ENCODE results near the gene XKRX. TPM values are rescaled to one million over a fixed set of nuclear protein-coding genes. Genes with fewer than 3 reads are reported as not detected.
A peak's percentile ranks its signal among the peaks of the same experiment; 100 is the strongest.

The XKRX gene
- 0.14 TPM for polyA plus RNA-seq (2012; ENCODE audit: low read depth, missing spikeins)

DNA sequence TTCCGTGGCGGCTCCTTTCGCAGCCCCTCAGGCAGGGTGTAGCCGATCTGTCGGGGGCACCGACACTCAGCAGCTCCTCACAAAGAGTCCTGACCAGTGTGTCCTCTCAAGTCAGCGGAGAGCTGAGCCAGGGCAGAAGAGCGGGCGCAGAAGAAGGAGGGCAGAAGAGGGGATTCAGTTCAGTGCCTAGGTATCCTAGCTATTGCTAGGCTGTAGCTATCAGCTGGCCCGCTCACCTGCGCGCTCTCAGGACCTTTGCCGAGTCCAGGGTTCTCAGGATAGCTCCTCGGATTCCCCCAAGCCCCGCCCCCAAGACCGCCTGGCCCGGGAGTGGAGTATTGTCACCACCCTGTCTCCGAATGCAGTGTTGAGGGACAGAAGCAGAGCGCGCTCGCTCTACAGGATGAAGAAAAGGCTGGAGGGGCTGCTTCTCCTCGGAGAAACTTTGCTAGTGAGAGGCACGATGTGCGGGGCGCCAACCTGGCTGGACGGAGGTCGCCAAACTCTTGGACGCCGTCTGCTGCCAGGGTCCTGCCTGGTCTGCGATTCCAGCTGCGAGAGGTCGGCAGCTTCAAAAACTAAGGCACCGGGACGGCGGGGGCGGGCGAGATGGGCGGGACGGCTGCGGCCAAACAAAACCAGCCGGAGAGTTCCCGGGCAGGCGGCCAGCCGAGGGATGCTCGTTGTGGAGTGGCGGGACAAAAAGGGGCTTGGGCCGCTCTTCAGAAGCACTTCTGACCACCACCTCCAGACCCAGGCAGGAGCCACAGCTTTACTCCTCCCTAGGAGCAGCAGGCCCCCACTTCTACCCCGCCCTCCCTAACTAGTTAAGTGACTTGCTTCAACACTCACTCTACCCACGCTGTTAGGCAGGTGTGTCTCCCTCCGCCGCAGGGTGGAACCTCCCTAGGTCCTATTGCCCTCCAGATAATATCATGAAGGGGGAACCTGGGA, at the start of gene XKRX:
TSS of gene XKRX (minus strand) at position 258 of the 954 bp plus-strand sequence. CDS start 613 bp downstream, outside the sequence.
- DNase-seq (ENCODE audit: insufficient read length, low spot score), result peak; percentile 17
- peak; percentile 89 for FAIRE-seq
- TF ChIP-seq SPI1 (IDR thresholded peaks at IDR 0.05; ENCODE audit: low read depth, low read length) (no peak), TAF1 (IDR thresholded peaks at IDR 0.05; ENCODE audit: low read depth, low read length) (no peak), POLR2A (IDR thresholded peaks at IDR 0.05; ENCODE audit: low read depth, low read length) (no peak), PAX5 (IDR thresholded peaks at IDR 0.05; ENCODE audit: insufficient read depth, low read length, severe bottlenecking) (no peak), POU2F2 (IDR thresholded peaks at IDR 0.05; ENCODE audit: low read depth, low read length) (no peak), POLR2AphosphoS5 (IDR thresholded peaks at IDR 0.05; ENCODE audit: low read depth, low read length) (no peak)

GRCh38 chrX:100976211-100976610, 47.5 kb upstream of the XKRX start:
- no peak for TF ChIP-seq POLR2AphosphoS5 (IDR thresholded peaks at IDR 0.05; ENCODE audit: low read depth, low read length)
- FAIRE-seq (no peak), DNase-seq (ENCODE audit: insufficient read length, low spot score) (no peak)

DNA sequence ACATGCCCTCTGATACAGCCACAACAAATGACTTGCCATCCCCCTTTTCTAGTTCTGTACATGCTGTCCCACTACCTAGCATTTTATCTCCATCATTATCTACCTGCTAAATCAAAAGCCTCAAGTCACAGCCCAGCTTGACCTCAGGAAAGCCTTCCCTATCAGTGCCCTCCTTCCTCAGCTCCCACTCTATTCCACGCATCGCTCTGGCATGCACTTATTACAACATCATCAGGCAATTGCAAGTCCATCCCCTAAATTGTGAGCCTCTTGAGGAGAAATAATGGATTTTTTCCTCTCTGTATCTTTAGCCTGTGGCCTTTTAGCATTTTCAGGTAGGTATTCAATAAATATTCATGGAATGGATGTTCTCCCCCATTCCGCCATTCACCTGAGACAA, 46.5 kb upstream of the XKRX start:
- TF ChIP-seq TAF1 (IDR thresholded peaks at IDR 0.05; ENCODE audit: low read depth, low read length) (no peak), PAX5 (IDR thresholded peaks at IDR 0.05; ENCODE audit: insufficient read depth, low read length, severe bottlenecking) (no peak), POLR2AphosphoS5 (IDR thresholded peaks at IDR 0.05; ENCODE audit: low read depth, low read length) (no peak), POU2F2 (IDR thresholded peaks at IDR 0.05; ENCODE audit: low read depth, low read length) (no peak), SPI1 (IDR thresholded peaks at IDR 0.05; ENCODE audit: low read depth, low read length) (no peak), POLR2A (IDR thresholded peaks at IDR 0.05; ENCODE audit: low read depth, low read length) (no peak)
- FAIRE-seq (no peak), DNase-seq (ENCODE audit: insufficient read length, low spot score) (no peak)

DNA sequence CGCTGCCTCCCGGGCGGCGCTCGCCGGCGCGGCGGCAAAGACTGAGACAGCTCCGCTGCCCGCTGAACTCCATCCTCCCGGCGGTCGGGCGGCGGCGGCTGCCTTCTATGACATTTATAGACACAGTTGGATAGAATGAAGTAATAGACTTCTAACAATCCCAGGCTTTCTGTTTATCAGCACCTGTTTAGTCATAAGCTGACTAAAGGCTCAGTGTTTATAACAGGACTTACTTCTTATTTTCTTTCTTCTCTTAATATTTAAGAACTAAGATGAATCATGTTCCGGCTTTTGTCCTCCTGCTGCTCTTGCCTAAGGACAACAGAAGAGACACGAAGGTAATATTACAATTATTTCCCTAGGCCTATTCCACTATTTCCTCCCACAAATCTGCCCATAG, 44.7 kb upstream of the XKRX start:
- TF ChIP-seq SPI1 (IDR thresholded peaks at IDR 0.05; ENCODE audit: low read depth, low read length), result no peak
- TF ChIP-seq POLR2AphosphoS5 (IDR thresholded peaks at IDR 0.05; ENCODE audit: low read depth, low read length), result no peak
- TF ChIP-seq TAF1 (IDR thresholded peaks at IDR 0.05; ENCODE audit: low read depth, low read length), result no peak
- no peak for TF ChIP-seq PAX5 (IDR thresholded peaks at IDR 0.05; ENCODE audit: insufficient read depth, low read length, severe bottlenecking)
- no peak for TF ChIP-seq POLR2A (IDR thresholded peaks at IDR 0.05; ENCODE audit: low read depth, low read length)
- no peak for TF ChIP-seq POU2F2 (IDR thresholded peaks at IDR 0.05; ENCODE audit: low read depth, low read length)
- FAIRE-seq (no peak), DNase-seq (ENCODE audit: insufficient read length, low spot score) (no peak)

DNA sequence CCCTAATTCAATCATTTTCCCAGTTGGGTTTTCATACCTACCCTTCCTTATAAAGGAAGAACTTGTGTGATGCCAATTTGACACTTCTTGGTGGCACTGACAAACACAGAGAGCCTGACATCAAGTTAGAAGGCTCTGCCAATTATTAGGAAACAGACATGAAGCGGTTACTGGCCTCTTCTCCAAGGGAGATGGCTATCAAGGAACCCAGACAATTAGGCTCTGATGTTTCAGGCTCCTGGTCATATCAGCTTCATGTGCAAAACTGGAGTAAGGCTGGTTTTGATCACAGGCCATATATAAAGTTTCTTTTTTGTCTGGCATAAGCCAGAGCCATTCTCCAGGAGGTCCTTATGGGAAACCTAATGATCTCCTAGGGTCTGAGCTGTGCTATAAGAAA, 41.2 kb upstream of the XKRX start:
- FAIRE-seq (no peak), DNase-seq (ENCODE audit: insufficient read length, low spot score) (no peak)
- TF ChIP-seq POLR2A (IDR thresholded peaks at IDR 0.05; ENCODE audit: low read depth, low read length), result no peak
- TF ChIP-seq POU2F2 (IDR thresholded peaks at IDR 0.05; ENCODE audit: low read depth, low read length), result no peak
- TF ChIP-seq POLR2AphosphoS5 (IDR thresholded peaks at IDR 0.05; ENCODE audit: low read depth, low read length), result no peak
- TF ChIP-seq PAX5 (IDR thresholded peaks at IDR 0.05; ENCODE audit: insufficient read depth, low read length, severe bottlenecking), result no peak
- no peak for TF ChIP-seq TAF1 (IDR thresholded peaks at IDR 0.05; ENCODE audit: low read depth, low read length)
- no peak for TF ChIP-seq SPI1 (IDR thresholded peaks at IDR 0.05; ENCODE audit: low read depth, low read length)

- FAIRE-seq, result no peak
Observed at GRCh38 chrX:100969408-100969807, 40.7 kb upstream of the XKRX start, which contains the start of gene ARL13A. Gene ARL13A, plus strand, starts transcription at chrX:100969708. Its CDS starts 3,982 bp downstream, at chrX:100973690.

GRCh38 chrX:100964362-100964761, 35.6 kb upstream of the XKRX start:
- no peak for DNase-seq (ENCODE audit: insufficient read length, low spot score)
- no peak for FAIRE-seq
- no peak for TF ChIP-seq POLR2AphosphoS5 (IDR thresholded peaks at IDR 0.05; ENCODE audit: low read depth, low read length)
- no peak for TF ChIP-seq POU2F2 (IDR thresholded peaks at IDR 0.05; ENCODE audit: low read depth, low read length)
- no peak for TF ChIP-seq TAF1 (IDR thresholded peaks at IDR 0.05; ENCODE audit: low read depth, low read length)
- TF ChIP-seq POLR2A (IDR thresholded peaks at IDR 0.05; ENCODE audit: low read depth, low read length), result no peak
- no peak for TF ChIP-seq SPI1 (IDR thresholded peaks at IDR 0.05; ENCODE audit: low read depth, low read length)
- TF ChIP-seq PAX5 (IDR thresholded peaks at IDR 0.05; ENCODE audit: insufficient read depth, low read length, severe bottlenecking), result no peak

More at GRCh38 chrX:100969408-100969807, 40.7 kb upstream of the XKRX start, which contains the start of gene ARL13A:
- TF ChIP-seq PAX5 (IDR thresholded peaks at IDR 0.05; ENCODE audit: insufficient read depth, low read length, severe bottlenecking), result no peak
- no peak for TF ChIP-seq SPI1 (IDR thresholded peaks at IDR 0.05; ENCODE audit: low read depth, low read length)
- DNase-seq (ENCODE audit: insufficient read length, low spot score), result no peak

DNA sequence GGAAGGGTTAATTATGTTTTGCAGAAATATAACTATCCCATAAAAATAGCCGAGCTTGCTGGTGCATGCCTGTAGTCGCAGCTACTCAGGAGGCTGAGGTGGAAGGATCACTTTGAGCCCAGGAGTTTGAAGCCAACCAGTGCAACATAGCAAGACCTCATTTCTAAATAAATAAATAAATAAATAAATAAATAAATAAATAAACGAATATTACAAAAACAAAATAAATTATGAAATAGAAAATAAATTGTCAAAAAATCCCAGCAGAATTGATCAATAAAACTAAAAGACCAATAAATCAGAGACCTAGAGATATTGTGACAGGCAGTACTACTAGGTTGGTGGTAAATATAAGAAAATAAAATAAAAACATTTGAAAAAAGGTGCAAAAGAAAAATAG, 34.1 kb upstream of the XKRX start:
- TF ChIP-seq SPI1 (IDR thresholded peaks at IDR 0.05; ENCODE audit: low read depth, low read length) (no peak), POU2F2 (IDR thresholded peaks at IDR 0.05; ENCODE audit: low read depth, low read length) (no peak), POLR2AphosphoS5 (IDR thresholded peaks at IDR 0.05; ENCODE audit: low read depth, low read length) (no peak)
- FAIRE-seq, result no peak

DNA sequence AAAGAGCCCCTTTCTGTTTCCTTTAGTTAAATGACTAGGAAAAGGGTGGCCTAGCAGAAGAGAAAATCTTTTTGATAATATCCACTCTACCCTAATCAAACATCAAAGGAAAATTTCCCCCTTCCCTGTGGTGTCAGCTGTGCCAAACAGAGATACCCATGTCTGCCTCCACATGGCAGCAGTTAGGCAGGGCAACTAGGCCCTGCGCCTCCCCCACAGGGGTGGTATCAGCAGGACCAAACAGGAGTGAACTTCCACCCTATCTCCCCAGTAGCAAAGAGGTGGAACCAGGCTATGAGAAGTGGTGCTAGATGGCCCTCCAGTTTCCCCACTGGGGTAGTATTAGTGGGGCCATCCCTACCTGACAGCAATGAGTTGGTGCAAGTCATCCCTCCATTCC, 19.8 kb upstream of the XKRX start:
- FAIRE-seq (no peak), DNase-seq (ENCODE audit: insufficient read length, low spot score) (no peak)
- no peak for TF ChIP-seq POU2F2 (IDR thresholded peaks at IDR 0.05; ENCODE audit: low read depth, low read length)
- no peak for TF ChIP-seq POLR2A (IDR thresholded peaks at IDR 0.05; ENCODE audit: low read depth, low read length)
- no peak for TF ChIP-seq SPI1 (IDR thresholded peaks at IDR 0.05; ENCODE audit: low read depth, low read length)
- TF ChIP-seq PAX5 (IDR thresholded peaks at IDR 0.05; ENCODE audit: insufficient read depth, low read length, severe bottlenecking), result no peak
- no peak for TF ChIP-seq TAF1 (IDR thresholded peaks at IDR 0.05; ENCODE audit: low read depth, low read length)
- no peak for TF ChIP-seq POLR2AphosphoS5 (IDR thresholded peaks at IDR 0.05; ENCODE audit: low read depth, low read length)

More for the DNA sequence above, 34.1 kb upstream of the XKRX start:
- DNase-seq (ENCODE audit: insufficient read length, low spot score), result no peak
